Fibroblast of villous mesenchyme (primary cell): ENCODE data around the gene SAV1. TPM values are rescaled to one million over a fixed set of nuclear protein-coding genes. Genes with fewer than 3 reads are reported as not detected.
"Not testable (repeated sequence)": the region's sequence is repeated elsewhere in the genome, so short reads cannot be mapped to it uniquely, and the experiment has no call there.

Experiments
- DNase-seq: peaks from one replicate; pipeline ENCODE4 v3.0.0-alpha.2; 2010; ENCODE audit warnings: low read depth
- H3K4me3 ChIP-seq: 2 replicates; pipeline ENCODE4 v1.5.1; 2011; ENCODE audit warnings: low read depth, mild to moderate bottlenecking, low read length
- CTCF ChIP-seq: IDR thresholded peaks from 2 replicates; pipeline ENCODE4 v1.5.1; 2012; ENCODE audit warnings: low read depth, mild to moderate bottlenecking, low read length; ENCODE audit not compliant: insufficient read depth
- total RNA-seq: library from RNA; depleted of rRNA; stranded (reverse); fragments of >200 nt; gene quantifications from 2 replicates; pipeline ENCODE4 v1.2.3, GENCODE V29; 2012

Gene SAV1
- total RNA-seq, 1 donor: 53.5 TPM

- no peak overlapping the region for H3K4me3 ChIP-seq
- DNase-seq: no peak
- TF ChIP-seq CTCF: no peak
Measured at GRCh38 chr14:50649691-50650090, 18.4 kb downstream of the SAV1 start.

DNA sequence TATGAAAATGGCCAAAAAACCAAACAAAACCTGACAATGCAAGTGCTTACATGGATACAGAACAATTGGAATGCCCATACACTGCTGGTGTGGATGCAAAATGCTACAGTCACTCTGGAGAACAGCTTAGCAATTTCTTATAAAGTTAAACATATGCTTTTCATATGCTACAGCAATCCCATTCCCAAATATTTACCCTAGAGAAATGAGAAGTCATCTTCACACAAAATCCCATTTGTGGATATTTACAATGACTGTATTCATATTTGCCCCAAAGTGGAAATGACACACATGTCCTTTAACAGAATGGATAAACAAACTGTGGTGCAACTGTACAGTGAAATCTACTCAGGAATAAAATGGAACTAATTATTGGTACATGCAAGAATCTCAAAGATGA is 20.4 kb downstream of the SAV1 start:
- H3K4me3 ChIP-seq: no peak overlapping the region
- no peak for TF ChIP-seq CTCF
- peak; percentile 27 for DNase-seq

DNA sequence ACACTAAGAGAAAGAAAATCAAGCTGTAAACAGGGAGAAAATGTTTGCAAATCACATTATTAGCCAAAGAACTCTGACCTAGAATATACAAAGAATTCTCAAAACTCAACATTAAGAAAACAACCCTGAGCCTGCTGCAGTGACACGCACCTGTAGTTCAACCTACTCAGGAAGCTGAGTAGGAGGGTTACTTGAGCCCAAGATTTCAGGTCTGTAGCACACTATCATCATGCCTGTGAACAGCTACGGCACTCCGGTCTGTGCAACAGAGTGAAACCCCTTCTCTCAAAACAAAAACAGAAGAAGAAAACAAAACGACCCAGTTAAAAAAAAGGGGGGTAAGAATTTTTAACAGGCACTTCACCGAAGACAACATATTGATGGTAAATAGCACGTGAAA is 20.8 kb downstream of the SAV1 start:
- no peak overlapping the region for H3K4me3 ChIP-seq
- TF ChIP-seq CTCF: no peak
- DNase-seq: no peak

DNA sequence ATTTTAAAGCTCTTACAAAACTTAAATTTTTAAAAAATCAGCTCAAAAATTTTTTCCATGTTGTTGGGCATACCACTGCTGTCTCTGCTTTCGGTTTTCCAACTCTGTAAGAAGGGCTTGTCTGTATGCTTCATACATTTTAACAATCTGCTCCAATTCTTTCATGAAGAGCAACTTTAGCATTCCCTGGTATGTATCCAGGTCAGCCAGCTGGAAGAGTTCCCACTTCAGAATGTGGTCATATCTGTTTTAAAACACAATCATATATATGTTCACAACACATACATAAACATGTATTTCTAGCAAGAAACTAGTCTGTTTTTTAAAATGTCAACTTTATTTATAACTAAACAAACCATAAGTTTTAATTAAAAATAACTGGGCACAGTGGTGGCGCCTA is 33.0 kb downstream of the SAV1 start:
- no peak for TF ChIP-seq CTCF
- DNase-seq: no peak

GRCh38 chr14:50633954-50634353 is 34.2 kb downstream of the SAV1 start:
- DNase-seq: no peak
- no peak for TF ChIP-seq CTCF
- H3K4me3 ChIP-seq: no peak overlapping the region

More for the DNA sequence above, 33.0 kb downstream of the SAV1 start:
- H3K4me3 ChIP-seq: no peak overlapping the region

- TF ChIP-seq CTCF: no peak
- DNase-seq: no peak
- H3K4me3 ChIP-seq: no peak overlapping the region
Measured at GRCh38 chr14:50631408-50631821, 36.7 kb downstream of the SAV1 start.

- not testable (repeated sequence) for H3K4me3 ChIP-seq, DNase-seq
Measured at GRCh38 chr14:50624947-50625346, 43.2 kb downstream of the SAV1 start.
